ENCODE data around the gene CGB2. TPM values are rescaled to one million over a fixed set of nuclear protein-coding genes. Genes with fewer than 3 reads are reported as not detected.

CGB2 gene
- total and polyA plus RNA-seq, 2 of the 13 experiments (the other 11 are each of a cell fraction or from before 2014, with no cell fraction given), result not detected

DNA sequence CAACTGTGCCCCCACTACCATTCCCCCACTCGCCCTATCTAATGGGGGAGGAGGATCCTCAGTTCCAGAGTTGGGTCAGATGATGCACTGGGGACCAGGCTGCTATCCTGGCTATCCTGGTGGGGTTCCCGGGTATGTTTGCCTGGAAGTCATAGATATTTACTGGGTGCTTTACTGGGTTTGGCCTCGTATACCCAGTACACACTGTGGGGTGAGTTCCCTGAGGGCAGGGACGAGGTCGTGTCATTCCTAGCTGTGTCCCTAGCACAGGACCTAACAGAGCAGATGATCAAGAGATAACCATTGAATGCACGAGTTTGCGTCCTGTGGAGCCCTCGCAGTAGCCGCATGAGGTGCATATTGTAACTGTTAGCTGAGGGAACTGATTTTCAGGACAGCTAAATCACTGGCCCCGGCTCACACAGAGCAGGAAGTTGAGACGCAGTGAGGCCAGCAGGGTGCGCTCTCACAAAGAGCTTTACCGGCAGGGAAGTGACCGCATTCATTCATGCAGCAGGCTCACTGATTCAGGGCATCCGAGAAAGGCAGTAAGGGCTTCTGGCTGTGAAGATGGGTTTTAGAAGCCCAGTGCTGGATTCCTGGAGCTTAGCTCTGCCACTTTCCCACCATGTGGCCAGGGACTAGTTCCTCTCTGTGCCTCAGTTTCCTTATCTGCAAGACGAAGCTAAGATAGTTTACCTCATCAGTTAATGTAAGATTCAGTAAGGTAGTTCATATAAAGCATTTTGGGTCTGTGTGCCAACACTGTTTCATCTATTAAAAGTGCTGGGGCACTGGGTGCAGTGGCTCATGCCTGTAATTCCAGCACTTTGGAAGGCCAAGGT, 32.0 kb upstream of the CGB2 start (continued):
- TF ChIP-seq ZBTB49 (CRISPR knock-in tag; IDR thresholded peaks at IDR 0.05; ENCODE audit: borderline replicate concordance), result no peak
- TF ChIP-seq LBX2 (CRISPR knock-in tag; IDR thresholded peaks at IDR 0.05; ENCODE audit: borderline replicate concordance), result no peak
- no peak for TF ChIP-seq GATA4 (IDR thresholded peaks at IDR 0.05; ENCODE audit: borderline replicate concordance, low read depth)
- no peak for TF ChIP-seq NR3C1 (CRISPR knock-in tag; IDR thresholded peaks at IDR 0.05)
- TF ChIP-seq ZNF468 (CRISPR knock-in tag; IDR thresholded peaks at IDR 0.05), result no peak
- TF ChIP-seq CEBPB (IDR thresholded peaks at IDR 0.05; ENCODE audit: borderline replicate concordance, low read depth, low read length), result no peak
- no peak for TF ChIP-seq RORA (CRISPR knock-in tag; IDR thresholded peaks at IDR 0.05)
- no peak for TF ChIP-seq ZFP36L2 (CRISPR knock-in tag; IDR thresholded peaks at IDR 0.05)
- peak; percentile 46; the same call in 1 of the 2 replicates for TF ChIP-seq ZNF24 (IDR thresholded peaks at IDR 0.05)
- TF ChIP-seq KLF16 (CRISPR knock-in tag; IDR thresholded peaks at IDR 0.05), result no peak
- TF ChIP-seq, protein P1, sequence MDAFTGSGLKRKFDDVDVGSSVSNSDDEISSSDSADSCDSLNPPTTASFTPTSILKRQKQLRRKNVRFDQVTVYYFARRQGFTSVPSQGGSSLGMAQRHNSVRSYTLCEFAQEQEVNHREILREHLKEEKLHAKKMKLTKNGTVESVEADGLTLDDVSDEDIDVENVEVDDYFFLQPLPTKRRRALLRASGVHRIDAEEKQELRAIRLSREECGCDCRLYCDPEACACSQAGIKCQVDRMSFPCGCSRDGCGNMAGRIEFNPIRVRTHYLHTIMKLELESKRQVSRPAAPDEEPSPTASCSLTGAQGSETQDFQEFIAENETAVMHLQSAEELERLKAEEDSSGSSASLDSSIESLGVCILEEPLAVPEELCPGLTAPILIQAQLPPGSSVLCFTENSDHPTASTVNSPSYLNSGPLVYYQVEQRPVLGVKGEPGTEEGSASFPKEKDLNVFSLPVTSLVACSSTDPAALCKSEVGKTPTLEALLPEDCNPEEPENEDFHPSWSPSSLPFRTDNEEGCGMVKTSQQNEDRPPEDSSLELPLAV (CRISPR knock-in tag; conservative IDR thresholded peaks at IDR 0.05; ENCODE audit: low read depth), result no peak
- TF ChIP-seq GZF1 (CRISPR knock-in tag; IDR thresholded peaks at IDR 0.05), result no peak
- no peak for TF ChIP-seq KDM3A (CRISPR knock-in tag; IDR thresholded peaks at IDR 0.05; ENCODE audit: low read depth)
- no peak for TF ChIP-seq ATF7 (IDR thresholded peaks at IDR 0.05)
- TF ChIP-seq ATF7 (CRISPR knock-in tag; IDR thresholded peaks at IDR 0.05), result no peak
- TF ChIP-seq RARG (CRISPR knock-in tag; IDR thresholded peaks at IDR 0.05; ENCODE audit: low read depth), result no peak
- no peak for TF ChIP-seq FOXJ3 (CRISPR knock-in tag; IDR thresholded peaks at IDR 0.05; ENCODE audit: borderline replicate concordance)
- TF ChIP-seq YEATS4 (CRISPR knock-in tag; IDR thresholded peaks at IDR 0.05; ENCODE audit: borderline replicate concordance), result no peak
- no peak for TF ChIP-seq POLR2G (IDR thresholded peaks at IDR 0.05; ENCODE audit: low read depth, low read length)
- no peak for TF ChIP-seq BCLAF1 (IDR thresholded peaks at IDR 0.05)
- TF ChIP-seq CHD4 (IDR thresholded peaks at IDR 0.05; ENCODE audit: borderline replicate concordance, low read length), result no peak
- no peak for TF ChIP-seq POLR2A (IDR thresholded peaks at IDR 0.05; ENCODE audit: insufficient read depth in 1 of 2, low read depth in 2 of 2, low read length in 2 of 2)
- no peak for TF ChIP-seq ZNF598 (CRISPR knock-in tag; IDR thresholded peaks at IDR 0.05; ENCODE audit: borderline replicate concordance)
- peak; percentile 46; the same call in 1 of the 2 replicates for TF ChIP-seq ETV5 (CRISPR knock-in tag; IDR thresholded peaks at IDR 0.05; ENCODE audit: borderline replicate concordance)
